Measurements from ENCODE around the gene CSDE1.

Gene CSDE1

GRCh38 chr1:114771992-114772391 lies 14.2 kb upstream of the CSDE1 start:
- peak overlapping the region; percentile 29; the same call in 1 of the 2 replicates for H3K4me2 ChIP-seq (ENCODE audit: low read length)
- peaks cover 9% of the 10 kb centered on the region for H3K4me1 ChIP-seq (ENCODE audit: control insufficient read depth, low read length)
- H3K4me3 ChIP-seq (ENCODE audit: low read length): no peak overlapping the region
- no peaks in the 10 kb centered on the region for H4K20me1 ChIP-seq (ENCODE audit: control insufficient read depth, insufficient read depth, low read depth, low read length)
- no peaks in the 10 kb centered on the region for H3K79me2 ChIP-seq (ENCODE audit: control insufficient read depth, low read length)
- H3K27ac ChIP-seq (ENCODE audit: low read depth, low read length): no peak overlapping the region
- H3K9me3 ChIP-seq (ENCODE audit: control insufficient read depth, insufficient read depth, low read length): no peaks in the 10 kb centered on the region
- peaks cover 56% of the 10 kb centered on the region for H3K36me3 ChIP-seq (ENCODE audit: control insufficient read depth, low read length)
- TF ChIP-seq EZH2phosphoT487 (IDR thresholded peaks at IDR 0.05; ENCODE audit: borderline replicate concordance, low read length): no peak
- TF ChIP-seq, protein P1, sequence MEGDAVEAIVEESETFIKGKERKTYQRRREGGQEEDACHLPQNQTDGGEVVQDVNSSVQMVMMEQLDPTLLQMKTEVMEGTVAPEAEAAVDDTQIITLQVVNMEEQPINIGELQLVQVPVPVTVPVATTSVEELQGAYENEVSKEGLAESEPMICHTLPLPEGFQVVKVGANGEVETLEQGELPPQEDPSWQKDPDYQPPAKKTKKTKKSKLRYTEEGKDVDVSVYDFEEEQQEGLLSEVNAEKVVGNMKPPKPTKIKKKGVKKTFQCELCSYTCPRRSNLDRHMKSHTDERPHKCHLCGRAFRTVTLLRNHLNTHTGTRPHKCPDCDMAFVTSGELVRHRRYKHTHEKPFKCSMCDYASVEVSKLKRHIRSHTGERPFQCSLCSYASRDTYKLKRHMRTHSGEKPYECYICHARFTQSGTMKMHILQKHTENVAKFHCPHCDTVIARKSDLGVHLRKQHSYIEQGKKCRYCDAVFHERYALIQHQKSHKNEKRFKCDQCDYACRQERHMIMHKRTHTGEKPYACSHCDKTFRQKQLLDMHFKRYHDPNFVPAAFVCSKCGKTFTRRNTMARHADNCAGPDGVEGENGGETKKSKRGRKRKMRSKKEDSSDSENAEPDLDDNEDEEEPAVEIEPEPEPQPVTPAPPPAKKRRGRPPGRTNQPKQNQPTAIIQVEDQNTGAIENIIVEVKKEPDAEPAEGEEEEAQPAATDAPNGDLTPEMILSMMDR (IDR thresholded peaks at IDR 0.05; ENCODE audit: low read depth, low read length, poor library complexity, severe bottlenecking): no peak
- H3K9me2 ChIP-seq (replicated peaks; ENCODE audit: control insufficient read depth, low read length): no peaks in the 10 kb centered on the region
- no peaks in the 10 kb centered on the region for H3K27me3 ChIP-seq (ENCODE audit: control insufficient read depth, low read length)
- 0 out of 2 replicates have a peak, but pooled peaks cover 3% of the 10 kb centered on the region for H3F3A ChIP-seq (ENCODE audit: control insufficient read depth, insufficient read depth)

GRCh38 chr1:114770989-114771388 lies 13.2 kb upstream of the CSDE1 start:
- no peak overlapping the region for H3K4me2 ChIP-seq (ENCODE audit: low read length)
- H3K4me1 ChIP-seq (ENCODE audit: control insufficient read depth, low read length): peaks cover 9% of the 10 kb centered on the region
- H3K36me3 ChIP-seq (ENCODE audit: control insufficient read depth, low read length): peaks cover 51% of the 10 kb centered on the region
- H3K27me3 ChIP-seq (ENCODE audit: control insufficient read depth, low read length): no peaks in the 10 kb centered on the region
- no peaks in the 10 kb centered on the region for H3K9me2 ChIP-seq (replicated peaks; ENCODE audit: control insufficient read depth, low read length)
- TF ChIP-seq, protein P1 (IDR thresholded peaks at IDR 0.05; ENCODE audit: low read depth, low read length, poor library complexity, severe bottlenecking): no peak
- no peak for TF ChIP-seq EZH2phosphoT487 (IDR thresholded peaks at IDR 0.05; ENCODE audit: borderline replicate concordance, low read length)
- no peaks in the 10 kb centered on the region for H3K79me2 ChIP-seq (ENCODE audit: control insufficient read depth, low read length)
- H4K20me1 ChIP-seq (ENCODE audit: control insufficient read depth, insufficient read depth, low read depth, low read length): no peaks in the 10 kb centered on the region
- H3K4me3 ChIP-seq (ENCODE audit: low read length): no peak overlapping the region
- no peak overlapping the region for H3K27ac ChIP-seq (ENCODE audit: low read depth, low read length)
- H3K9me3 ChIP-seq (ENCODE audit: control insufficient read depth, insufficient read depth, low read length): no peaks in the 10 kb centered on the region
- H3F3A ChIP-seq (ENCODE audit: control insufficient read depth, insufficient read depth): 0 out of 2 replicates have a peak, but pooled peaks cover 3% of the 10 kb centered on the region

DNA sequence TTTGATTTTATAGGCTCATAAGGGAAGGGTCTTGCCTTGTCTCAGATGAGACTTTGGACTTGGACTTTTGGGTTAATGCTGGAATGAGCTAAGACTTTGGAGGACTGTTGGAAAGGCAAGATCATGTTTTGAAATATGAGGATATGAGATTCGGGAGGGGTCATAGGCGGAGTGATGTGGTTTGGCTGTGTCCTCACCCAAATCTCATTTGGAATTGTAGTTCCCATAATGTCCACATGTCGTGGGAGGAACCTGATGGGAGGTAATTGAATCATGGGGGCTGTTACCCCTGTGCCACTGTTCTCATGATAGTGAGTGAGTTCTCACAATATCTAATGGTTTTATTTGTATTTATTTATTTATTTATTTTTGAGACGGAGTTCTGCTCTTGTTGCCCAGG lies 6.9 kb upstream of the CSDE1 start:
- Histone ChIP-seq H3K27me3 (ENCODE audit: control insufficient read depth, low read length) (no peaks in the 10 kb centered on the region), H3F3A (ENCODE audit: control insufficient read depth, insufficient read depth) (no peaks in the 10 kb centered on the region; the same call in 1 of the 2 replicates), H3K4me2 (ENCODE audit: low read length) (no peak overlapping the region), H4K20me1 (ENCODE audit: control insufficient read depth, insufficient read depth, low read depth, low read length) (no peaks in the 10 kb centered on the region), H3K9me3 (ENCODE audit: control insufficient read depth, insufficient read depth, low read length) (no peaks in the 10 kb centered on the region), H3K4me3 (ENCODE audit: low read length) (no peak overlapping the region), H3K27ac (ENCODE audit: low read depth, low read length) (no peak overlapping the region), H3K36me3 (ENCODE audit: control insufficient read depth, low read length) (peaks cover 6% of the 10 kb centered on the region), H3K9me2 (replicated peaks; ENCODE audit: control insufficient read depth, low read length) (no peaks in the 10 kb centered on the region), H3K79me2 (ENCODE audit: control insufficient read depth, low read length) (no peaks in the 10 kb centered on the region), H3K4me1 (ENCODE audit: control insufficient read depth, low read length) (no peaks in the 10 kb centered on the region)
- no peak for TF ChIP-seq EZH2phosphoT487 (IDR thresholded peaks at IDR 0.05; ENCODE audit: borderline replicate concordance, low read length)
- TF ChIP-seq, protein P1 (IDR thresholded peaks at IDR 0.05; ENCODE audit: low read depth, low read length, poor library complexity, severe bottlenecking): no peak
